SK-N-SH treated with all-trans-retinoic acid at 6 μM for 48 hours (cell line): ENCODE results near the gene H19.

Source experiments
- ATAC-seq: fragments of 200-7000 bp; cut with Tn5 transposase; 3 replicates; pipeline ENCODE4 v1.9.1; 2020; ENCODE audit warnings: mild to moderate bottlenecking, moderate library complexity
- ARNTL ChIP-seq: fragments of 450-650 bp; formaldehyde crosslinking; IDR thresholded peaks from 2 replicates; pipeline ENCODE4 v1.5.0; 2020; ENCODE audit warnings: low read depth, mild to moderate bottlenecking, moderate library complexity, borderline replicate concordance
- BACH2 ChIP-seq: fragments of 250-450 bp; sonication (Bioruptor Pico); IDR thresholded peaks from 2 replicates; pipeline ENCODE4 v1.9.0; 2021; ENCODE audit warnings: mild to moderate bottlenecking, borderline replicate concordance
- CSDC2 ChIP-seq: fragments of 250-450 bp; sonication (Bioruptor Pico); IDR thresholded peaks from 2 replicates; pipeline ENCODE4 v1.5.0; 2020; ENCODE audit warnings: mild to moderate bottlenecking, moderate library complexity
- ESRRG ChIP-seq: fragments of 250-450 bp; sonication (Bioruptor Pico); IDR thresholded peaks from 2 replicates; pipeline ENCODE4 v1.6.1; 2021; ENCODE audit warnings: mild to moderate bottlenecking
- GLIS3 ChIP-seq: fragments of 250-450 bp; sonication (Bioruptor Pico); IDR thresholded peaks from 2 replicates; pipeline ENCODE4 v1.5.0; 2020; ENCODE audit warnings: mild to moderate bottlenecking, moderate library complexity
- ISL1 ChIP-seq: fragments of 250-450 bp; sonication (Bioruptor Pico); IDR thresholded peaks from 2 replicates; pipeline ENCODE4 v2.1.2; 2022; ENCODE audit warnings: mild to moderate bottlenecking, moderate library complexity
- OSR1 ChIP-seq: fragments of 250-450 bp; sonication (Bioruptor Pico); IDR thresholded peaks from 2 replicates; pipeline ENCODE4 v1.8.0; 2022; ENCODE audit warnings: moderate library complexity, mild to moderate bottlenecking, inconsistent platforms
- PPARA ChIP-seq: fragments of 250-450 bp; sonication (Bioruptor Pico); IDR thresholded peaks from 2 replicates; pipeline ENCODE4 v1.5.0; 2020; ENCODE audit warnings: mild to moderate bottlenecking, borderline replicate concordance
- RARB ChIP-seq: fragments of 250-450 bp; sonication (Bioruptor Pico); IDR thresholded peaks from 2 replicates; pipeline ENCODE4 v1.8.0; 2021; ENCODE audit warnings: mild to moderate bottlenecking, moderate library complexity
- SNAI2 ChIP-seq: fragments of 250-450 bp; sonication (Bioruptor Pico); IDR thresholded peaks from 2 replicates; pipeline ENCODE4 v1.5.0; 2020; ENCODE audit warnings: mild to moderate bottlenecking, moderate library complexity
- TCF4 ChIP-seq: fragments of 250-450 bp; sonication (Bioruptor Pico); IDR thresholded peaks from 2 replicates; pipeline ENCODE4 v1.8.0; 2021; ENCODE audit warnings: mild to moderate bottlenecking, moderate library complexity, borderline replicate concordance
- TOX ChIP-seq: fragments of 250-450 bp; sonication (Bioruptor Pico); IDR thresholded peaks from 2 replicates; pipeline ENCODE4 v1.8.0; 2021; ENCODE audit warnings: mild to moderate bottlenecking, moderate library complexity, borderline replicate concordance
- ZC3H10 ChIP-seq: fragments of 250-450 bp; sonication (Bioruptor Pico); IDR thresholded peaks from 2 replicates; pipeline ENCODE4 v1.5.1; 2021; ENCODE audit warnings: mild to moderate bottlenecking, moderate library complexity
- ZFP3 ChIP-seq: fragments of 250-450 bp; sonication (Bioruptor Pico); IDR thresholded peaks from 2 replicates; pipeline ENCODE4 v1.5.0; 2020; ENCODE audit warnings: mild to moderate bottlenecking, moderate library complexity
- ZFP30 ChIP-seq: fragments of 450-650 bp; formaldehyde crosslinking; IDR thresholded peaks from 2 replicates; pipeline ENCODE4 v1.5.0; 2022; ENCODE audit warnings: mild to moderate bottlenecking, moderate library complexity
- ZNF565 ChIP-seq: fragments of 450-650 bp; formaldehyde crosslinking; conservative IDR thresholded peaks from 2 replicates; pipeline ENCODE4 v1.5.0; 2020; ENCODE audit warnings: low read depth, mild to moderate bottlenecking, moderate library complexity
- ZNF70 ChIP-seq: fragments of 450-650 bp; formaldehyde crosslinking; IDR thresholded peaks from 2 replicates; pipeline ENCODE4 v1.5.0; 2020; ENCODE audit warnings: mild to moderate bottlenecking, moderate library complexity
- ZNF8 ChIP-seq: fragments of 450-650 bp; formaldehyde crosslinking; IDR thresholded peaks from 2 replicates; pipeline ENCODE4 v1.5.0; 2020; ENCODE audit warnings: mild to moderate bottlenecking, moderate library complexity
- TF ChIP-seq, protein P1 (sequence below): fragments of 250-450 bp; sonication (Bioruptor Pico); IDR thresholded peaks from 2 replicates; pipeline ENCODE4 v1.5.1; 2021; ENCODE audit warnings: mild to moderate bottlenecking, moderate library complexity
- TF ChIP-seq, protein P2 (sequence below): fragments of 250-450 bp; sonication (Bioruptor Pico); IDR thresholded peaks from 2 replicates; pipeline ENCODE4 v1.8.0; 2020; ENCODE audit warnings: mild to moderate bottlenecking, moderate library complexity, borderline replicate concordance
- TF ChIP-seq, protein P3 (sequence below): fragments of 250-450 bp; sonication (Bioruptor Pico); IDR thresholded peaks from 2 replicates; pipeline ENCODE4 v1.5.0; 2020; ENCODE audit warnings: mild to moderate bottlenecking, moderate library complexity
- TF ChIP-seq, protein P4 (sequence below): fragments of 250-450 bp; sonication (Bioruptor Pico); IDR thresholded peaks from 2 replicates; pipeline ENCODE4 v1.8.0; 2021; ENCODE audit warnings: low read depth, mild to moderate bottlenecking, moderate library complexity, borderline replicate concordance
- TF ChIP-seq, protein P5 (sequence below): fragments of 250-450 bp; sonication (Bioruptor Pico); IDR thresholded peaks from 2 replicates; pipeline ENCODE4 v1.5.1; 2020; ENCODE audit warnings: low read depth, mild to moderate bottlenecking, moderate library complexity

H19 gene

DNA sequence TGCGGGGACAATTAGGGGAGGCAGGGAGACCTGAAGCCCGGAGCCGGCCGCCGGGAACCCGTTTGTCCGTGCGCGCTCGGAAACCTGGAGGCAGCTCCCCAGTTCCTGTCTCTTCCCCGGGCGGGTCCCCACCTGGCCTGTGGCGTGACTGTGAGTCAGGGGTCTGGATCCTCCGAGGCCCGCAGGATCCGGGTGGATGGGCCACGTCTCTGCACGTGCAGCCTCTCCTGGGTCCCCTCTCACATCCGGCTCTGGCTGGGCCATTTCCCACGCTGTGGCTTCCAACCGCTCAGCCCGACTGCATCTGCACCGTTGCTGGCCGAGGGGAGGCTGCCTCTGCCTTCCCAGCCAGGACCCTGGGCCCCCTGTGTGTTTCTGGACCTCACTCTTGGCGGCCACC is 14.8 kb upstream of the H19 start (continued):
- no peak for TF ChIP-seq ZNF70 (CRISPR knock-in tag)
- TF ChIP-seq ZFP30 (CRISPR knock-in tag), result no peak
- TF ChIP-seq RARB (CRISPR knock-in tag), result no peak
- TF ChIP-seq ZNF8 (CRISPR knock-in tag), result no peak
- TF ChIP-seq SNAI2 (CRISPR knock-in tag), result no peak
- TF ChIP-seq, all 23 proteins: peak for 0

DNA sequence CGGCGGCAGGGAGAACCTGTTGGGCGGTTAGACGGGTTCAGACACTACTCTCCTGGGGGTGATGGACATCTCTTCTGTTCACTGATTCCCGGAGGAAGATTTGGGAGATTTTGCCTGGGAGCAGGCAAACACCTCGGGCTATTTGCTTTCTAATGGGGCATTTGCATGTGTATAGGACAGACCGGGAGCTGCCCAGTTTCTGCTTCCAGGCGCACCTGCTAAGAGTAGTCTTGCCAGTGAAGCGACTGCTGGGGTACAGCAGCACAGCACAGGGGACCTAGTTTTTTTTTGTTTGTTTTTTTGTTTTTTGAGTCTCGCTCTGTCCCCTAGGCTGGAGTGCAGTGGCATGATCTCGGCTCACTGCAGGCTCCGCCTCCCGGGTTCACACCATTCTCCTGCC is 6.8 kb upstream of the H19 start:
- TF ChIP-seq ZNF565 (CRISPR knock-in tag), result no peak
- TF ChIP-seq ZC3H10, result no peak
- no peak for TF ChIP-seq ESRRG (CRISPR knock-in tag)
- TF ChIP-seq ISL1 (CRISPR knock-in tag), result no peak
- TF ChIP-seq ARNTL (CRISPR knock-in tag), result no peak
- TF ChIP-seq RARB (CRISPR knock-in tag), result no peak
- TF ChIP-seq, all 23 proteins: peak for 0
- ATAC-seq, result no peak

DNA sequence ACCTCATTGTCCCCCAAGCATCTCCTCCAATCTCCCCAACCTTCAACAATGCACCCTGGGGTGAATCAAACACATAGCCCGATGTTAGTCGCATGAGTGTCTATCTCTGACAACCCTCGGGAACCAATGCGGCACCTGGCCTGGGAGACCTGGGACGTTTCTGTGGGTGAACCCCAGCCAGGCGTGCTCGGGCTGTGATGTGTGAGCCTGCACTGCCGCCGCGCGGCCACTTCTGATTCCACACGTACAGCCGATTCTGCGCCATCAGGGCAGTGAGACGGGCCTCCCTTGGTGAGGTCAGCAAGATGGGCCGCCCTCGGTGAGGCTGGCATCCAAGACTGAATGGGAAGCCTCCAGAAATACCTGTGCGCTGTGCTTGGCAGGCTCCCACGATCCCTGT is 5.2 kb upstream of the H19 start:
- TF ChIP-seq ISL1 (CRISPR knock-in tag), result no peak
- TF ChIP-seq, protein P1, sequence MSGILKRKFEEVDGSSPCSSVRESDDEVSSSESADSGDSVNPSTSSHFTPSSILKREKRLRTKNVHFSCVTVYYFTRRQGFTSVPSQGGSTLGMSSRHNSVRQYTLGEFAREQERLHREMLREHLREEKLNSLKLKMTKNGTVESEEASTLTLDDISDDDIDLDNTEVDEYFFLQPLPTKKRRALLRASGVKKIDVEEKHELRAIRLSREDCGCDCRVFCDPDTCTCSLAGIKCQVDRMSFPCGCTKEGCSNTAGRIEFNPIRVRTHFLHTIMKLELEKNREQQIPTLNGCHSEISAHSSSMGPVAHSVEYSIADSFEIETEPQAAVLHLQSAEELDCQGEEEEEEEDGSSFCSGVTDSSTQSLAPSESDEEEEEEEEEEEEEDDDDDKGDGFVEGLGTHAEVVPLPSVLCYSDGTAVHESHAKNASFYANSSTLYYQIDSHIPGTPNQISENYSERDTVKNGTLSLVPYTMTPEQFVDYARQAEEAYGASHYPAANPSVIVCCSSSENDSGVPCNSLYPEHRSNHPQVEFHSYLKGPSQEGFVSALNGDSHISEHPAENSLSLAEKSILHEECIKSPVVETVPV (CRISPR knock-in tag), result no peak
- no peak for TF ChIP-seq TOX (CRISPR knock-in tag)
- TF ChIP-seq ZNF8 (CRISPR knock-in tag), result no peak
- TF ChIP-seq, protein P2, sequence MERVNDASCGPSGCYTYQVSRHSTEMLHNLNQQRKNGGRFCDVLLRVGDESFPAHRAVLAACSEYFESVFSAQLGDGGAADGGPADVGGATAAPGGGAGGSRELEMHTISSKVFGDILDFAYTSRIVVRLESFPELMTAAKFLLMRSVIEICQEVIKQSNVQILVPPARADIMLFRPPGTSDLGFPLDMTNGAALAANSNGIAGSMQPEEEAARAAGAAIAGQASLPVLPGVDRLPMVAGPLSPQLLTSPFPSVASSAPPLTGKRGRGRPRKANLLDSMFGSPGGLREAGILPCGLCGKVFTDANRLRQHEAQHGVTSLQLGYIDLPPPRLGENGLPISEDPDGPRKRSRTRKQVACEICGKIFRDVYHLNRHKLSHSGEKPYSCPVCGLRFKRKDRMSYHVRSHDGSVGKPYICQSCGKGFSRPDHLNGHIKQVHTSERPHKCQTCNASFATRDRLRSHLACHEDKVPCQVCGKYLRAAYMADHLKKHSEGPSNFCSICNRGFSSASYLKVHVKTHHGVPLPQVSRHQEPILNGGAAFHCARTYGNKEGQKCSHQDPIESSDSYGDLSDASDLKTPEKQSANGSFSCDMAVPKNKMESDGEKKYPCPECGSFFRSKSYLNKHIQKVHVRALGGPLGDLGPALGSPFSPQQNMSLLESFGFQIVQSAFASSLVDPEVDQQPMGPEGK (CRISPR knock-in tag), result no peak
- TF ChIP-seq PPARA (CRISPR knock-in tag), result no peak
- TF ChIP-seq ESRRG (CRISPR knock-in tag), result no peak
- no peak for TF ChIP-seq BACH2 (CRISPR knock-in tag)
- TF ChIP-seq TCF4, result no peak
- TF ChIP-seq GLIS3 (CRISPR knock-in tag), result no peak
- TF ChIP-seq OSR1, result no peak
- TF ChIP-seq SNAI2 (CRISPR knock-in tag), result no peak
- no peak for TF ChIP-seq ZC3H10
- TF ChIP-seq, protein P3, sequence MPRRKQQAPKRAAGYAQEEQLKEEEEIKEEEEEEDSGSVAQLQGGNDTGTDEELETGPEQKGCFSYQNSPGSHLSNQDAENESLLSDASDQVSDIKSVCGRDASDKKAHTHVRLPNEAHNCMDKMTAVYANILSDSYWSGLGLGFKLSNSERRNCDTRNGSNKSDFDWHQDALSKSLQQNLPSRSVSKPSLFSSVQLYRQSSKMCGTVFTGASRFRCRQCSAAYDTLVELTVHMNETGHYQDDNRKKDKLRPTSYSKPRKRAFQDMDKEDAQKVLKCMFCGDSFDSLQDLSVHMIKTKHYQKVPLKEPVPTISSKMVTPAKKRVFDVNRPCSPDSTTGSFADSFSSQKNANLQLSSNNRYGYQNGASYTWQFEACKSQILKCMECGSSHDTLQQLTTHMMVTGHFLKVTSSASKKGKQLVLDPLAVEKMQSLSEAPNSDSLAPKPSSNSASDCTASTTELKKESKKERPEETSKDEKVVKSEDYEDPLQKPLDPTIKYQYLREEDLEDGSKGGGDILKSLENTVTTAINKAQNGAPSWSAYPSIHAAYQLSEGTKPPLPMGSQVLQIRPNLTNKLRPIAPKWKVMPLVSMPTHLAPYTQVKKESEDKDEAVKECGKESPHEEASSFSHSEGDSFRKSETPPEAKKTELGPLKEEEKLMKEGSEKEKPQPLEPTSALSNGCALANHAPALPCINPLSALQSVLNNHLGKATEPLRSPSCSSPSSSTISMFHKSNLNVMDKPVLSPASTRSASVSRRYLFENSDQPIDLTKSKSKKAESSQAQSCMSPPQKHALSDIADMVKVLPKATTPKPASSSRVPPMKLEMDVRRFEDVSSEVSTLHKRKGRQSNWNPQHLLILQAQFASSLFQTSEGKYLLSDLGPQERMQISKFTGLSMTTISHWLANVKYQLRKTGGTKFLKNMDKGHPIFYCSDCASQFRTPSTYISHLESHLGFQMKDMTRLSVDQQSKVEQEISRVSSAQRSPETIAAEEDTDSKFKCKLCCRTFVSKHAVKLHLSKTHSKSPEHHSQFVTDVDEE (CRISPR knock-in tag), result no peak
- TF ChIP-seq ZFP30 (CRISPR knock-in tag), result no peak
- TF ChIP-seq, protein P4, sequence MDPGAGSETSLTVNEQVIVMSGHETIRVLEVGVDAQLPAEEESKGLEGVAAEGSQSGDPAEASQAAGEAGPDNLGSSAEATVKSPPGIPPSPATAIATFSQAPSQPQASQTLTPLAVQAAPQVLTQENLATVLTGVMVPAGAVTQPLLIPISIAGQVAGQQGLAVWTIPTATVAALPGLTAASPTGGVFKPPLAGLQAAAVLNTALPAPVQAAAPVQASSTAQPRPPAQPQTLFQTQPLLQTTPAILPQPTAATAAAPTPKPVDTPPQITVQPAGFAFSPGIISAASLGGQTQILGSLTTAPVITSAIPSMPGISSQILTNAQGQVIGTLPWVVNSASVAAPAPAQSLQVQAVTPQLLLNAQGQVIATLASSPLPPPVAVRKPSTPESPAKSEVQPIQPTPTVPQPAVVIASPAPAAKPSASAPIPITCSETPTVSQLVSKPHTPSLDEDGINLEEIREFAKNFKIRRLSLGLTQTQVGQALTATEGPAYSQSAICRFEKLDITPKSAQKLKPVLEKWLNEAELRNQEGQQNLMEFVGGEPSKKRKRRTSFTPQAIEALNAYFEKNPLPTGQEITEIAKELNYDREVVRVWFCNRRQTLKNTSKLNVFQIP (CRISPR knock-in tag), result no peak
- no peak for TF ChIP-seq CSDC2
- no peak for TF ChIP-seq ZFP3
- no peak for TF ChIP-seq ZNF565 (CRISPR knock-in tag)
- TF ChIP-seq, protein P5, sequence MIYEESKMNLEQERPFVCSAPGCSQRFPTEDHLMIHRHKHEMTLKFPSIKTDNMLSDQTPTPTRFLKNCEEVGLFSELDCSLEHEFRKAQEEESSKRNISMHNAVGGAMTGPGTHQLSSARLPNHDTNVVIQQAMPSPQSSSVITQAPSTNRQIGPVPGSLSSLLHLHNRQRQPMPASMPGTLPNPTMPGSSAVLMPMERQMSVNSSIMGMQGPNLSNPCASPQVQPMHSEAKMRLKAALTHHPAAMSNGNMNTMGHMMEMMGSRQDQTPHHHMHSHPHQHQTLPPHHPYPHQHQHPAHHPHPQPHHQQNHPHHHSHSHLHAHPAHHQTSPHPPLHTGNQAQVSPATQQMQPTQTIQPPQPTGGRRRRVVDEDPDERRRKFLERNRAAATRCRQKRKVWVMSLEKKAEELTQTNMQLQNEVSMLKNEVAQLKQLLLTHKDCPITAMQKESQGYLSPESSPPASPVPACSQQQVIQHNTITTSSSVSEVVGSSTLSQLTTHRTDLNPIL (CRISPR knock-in tag), result no peak
- ATAC-seq, result peak; percentile 84
